GM12891 (cell line): ENCODE data around the gene ATP6V1G1.

Source experiments
- DNase-seq: peaks from one replicate; pipeline ENCODE4 v3.0.0; 2011; ENCODE audit warnings: low spot score; ENCODE audit not compliant: insufficient read length
- FAIRE-seq: peaks from 2 replicates; lab custom pipeline; 2011; peaks lifted over from hg19 to GRCh38; lab: Jason Lieb, UNC
- PAX5 ChIP-seq: IDR thresholded peaks from 2 replicates; pipeline ENCODE4 v1.6.1; 2011; ENCODE audit warnings: low read length, moderate library complexity, mild to moderate bottlenecking; ENCODE audit not compliant: insufficient read depth, severe bottlenecking
- POLR2A ChIP-seq: IDR thresholded peaks from 2 replicates; pipeline ENCODE4 v1.6.1; 2011; ENCODE audit warnings: low read depth, low read length, control low read depth
- POLR2AphosphoS5 ChIP-seq: IDR thresholded peaks from 2 replicates; pipeline ENCODE4 v1.6.1; 2011; ENCODE audit warnings: low read depth, low read length, control low read depth
- POU2F2 ChIP-seq: IDR thresholded peaks from 2 replicates; pipeline ENCODE4 v1.6.1; 2011; ENCODE audit warnings: low read depth, mild to moderate bottlenecking, control low read depth, low read length, moderate library complexity
- SPI1 ChIP-seq: IDR thresholded peaks from 2 replicates; pipeline ENCODE4 v1.6.1; 2011; ENCODE audit warnings: low read depth, low read length, control low read depth
- TAF1 ChIP-seq: IDR thresholded peaks from 2 replicates; pipeline ENCODE4 v1.6.1; 2011; ENCODE audit warnings: low read depth, low read length, control low read depth

Gene ATP6V1G1

GRCh38 chr9:114614373-114614772 lies 26.8 kb downstream of the ATP6V1G1 start:
- no peak for DNase-seq
- FAIRE-seq, result no peak
- TF ChIP-seq SPI1, result no peak
- TF ChIP-seq TAF1, result no peak
- no peak for TF ChIP-seq POLR2AphosphoS5
- TF ChIP-seq PAX5, result no peak
- TF ChIP-seq POLR2A, result no peak
- no peak for TF ChIP-seq POU2F2

GRCh38 chr9:114616684-114617520 lies 29.3 kb downstream of the ATP6V1G1 start:
- DNase-seq (no peak), FAIRE-seq (peak; percentile 60)
- TF ChIP-seq POU2F2, result no peak
- TF ChIP-seq PAX5, result no peak
- peak; percentile 56 for TF ChIP-seq SPI1

GRCh38 chr9:114619191-114619761 lies 31.7 kb downstream of the ATP6V1G1 start:
- TF ChIP-seq PAX5 (peak; percentile 31), POLR2A (no peak), TAF1 (peak; percentile 72), POLR2AphosphoS5 (no peak), SPI1 (no peak)
- DNase-seq (no peak), FAIRE-seq (peak; percentile 77)

DNA sequence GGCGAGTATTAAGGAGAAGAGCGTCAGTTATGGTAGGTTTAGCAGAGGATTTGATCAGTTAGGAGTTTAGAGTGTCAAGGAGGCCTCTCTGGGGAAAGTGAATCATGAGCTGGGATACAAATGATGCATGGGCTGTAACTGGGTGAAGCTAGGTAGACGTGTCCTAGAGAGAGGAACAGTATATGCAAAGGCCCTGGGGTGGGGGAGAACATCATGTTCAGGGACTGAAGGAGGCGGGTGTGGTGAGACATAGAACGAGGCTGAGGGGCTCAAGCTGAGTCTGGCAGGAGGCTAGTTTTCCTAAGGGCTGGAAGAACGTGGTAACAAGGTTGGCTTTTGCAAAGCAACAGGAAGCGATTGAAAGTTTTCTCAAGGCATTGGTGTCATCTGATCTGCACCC lies 34.0 kb downstream of the ATP6V1G1 start:
- FAIRE-seq, result no peak
- TF ChIP-seq POU2F2, result no peak
- no peak for TF ChIP-seq PAX5
- no peak for TF ChIP-seq POLR2A
- no peak for TF ChIP-seq POLR2AphosphoS5
- no peak for TF ChIP-seq SPI1

GRCh38 chr9:114621975-114622609 lies 34.5 kb downstream of the ATP6V1G1 start:
- DNase-seq (no peak), FAIRE-seq (no peak)
- TF ChIP-seq POU2F2 (no peak), SPI1 (no peak), POLR2AphosphoS5 (no peak), TAF1 (no peak), POLR2A (no peak), PAX5 (no peak)

More for the DNA sequence above, 34.0 kb downstream of the ATP6V1G1 start:
- no peak for DNase-seq

- DNase-seq (no peak), FAIRE-seq (no peak)
- TF ChIP-seq POLR2A (no peak), SPI1 (no peak), TAF1 (no peak), POLR2AphosphoS5 (no peak), POU2F2 (no peak), PAX5 (no peak)
Measured at GRCh38 chr9:114624677-114625076, 37.1 kb downstream of the ATP6V1G1 start.

DNA sequence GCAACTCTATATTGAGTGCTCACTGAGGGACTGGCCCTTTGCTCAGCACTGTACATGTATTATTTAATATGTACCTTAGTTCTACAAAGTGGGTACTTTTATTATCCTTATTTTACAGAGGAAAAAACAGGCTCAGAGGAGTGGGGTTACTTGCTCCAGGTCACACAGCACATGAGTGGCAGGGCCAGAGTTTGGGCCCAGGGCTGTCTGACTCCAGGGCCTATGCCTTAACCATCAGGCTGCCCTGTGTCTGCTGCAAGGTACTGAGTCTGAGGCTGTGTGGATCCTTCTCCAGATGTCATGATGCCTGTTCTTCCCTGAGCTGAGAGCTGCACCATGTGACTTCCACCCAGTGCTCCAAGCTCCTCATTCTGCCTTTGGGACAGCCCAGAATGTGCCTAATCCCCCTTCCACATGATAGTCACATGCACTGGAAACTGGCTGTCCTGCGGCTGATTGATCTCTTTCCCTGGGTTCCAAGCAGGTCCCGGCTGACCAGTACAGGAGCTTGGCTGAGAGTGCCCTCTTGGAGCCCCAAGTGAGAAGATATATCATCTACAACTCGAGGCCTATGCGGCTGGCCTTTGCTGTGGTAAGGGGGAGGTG lies 38.9 kb downstream of the ATP6V1G1 start:
- FAIRE-seq (no peak), DNase-seq (no peak)
- TF ChIP-seq TAF1 (no peak), SPI1 (no peak), POU2F2 (no peak), PAX5 (no peak), POLR2AphosphoS5 (no peak), POLR2A (no peak)

DNA sequence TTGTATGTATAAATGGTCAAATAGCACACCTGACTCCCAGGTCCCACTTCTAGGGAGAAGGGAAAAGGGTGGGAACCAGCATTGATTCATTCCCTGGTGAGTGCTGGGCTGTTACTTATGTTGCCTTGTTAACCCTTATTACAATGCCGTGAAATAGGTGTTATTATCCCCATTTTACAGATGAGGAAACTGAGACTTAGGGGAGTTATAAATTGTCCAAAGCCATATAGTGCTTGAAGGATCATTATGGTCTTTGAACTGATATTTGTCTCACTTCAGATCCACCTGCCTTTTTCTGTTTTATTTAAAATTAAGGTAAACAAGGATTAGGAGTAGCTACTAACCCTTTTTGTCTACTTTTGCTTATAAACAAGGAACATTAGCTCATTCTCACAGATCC lies 40.0 kb downstream of the ATP6V1G1 start:
- DNase-seq (no peak), FAIRE-seq (no peak)
- TF ChIP-seq PAX5 (no peak), TAF1 (no peak), POLR2AphosphoS5 (no peak), POU2F2 (no peak), POLR2A (no peak), SPI1 (no peak)

GRCh38 chr9:114629563-114630090 lies 42.1 kb downstream of the ATP6V1G1 start:
- DNase-seq (no peak), FAIRE-seq (no peak)
- TF ChIP-seq POLR2A (no peak), SPI1 (no peak), POU2F2 (no peak), TAF1 (no peak), POLR2AphosphoS5 (no peak), PAX5 (no peak)
